ENCODE data around the gene EXOC3L2. TPM values are rescaled to one million over a fixed set of nuclear protein-coding genes. Genes with fewer than 3 reads are reported as not detected.

EXOC3L2 gene
- total and polyA plus RNA-seq, 10 of the 15 experiments (the other 5 are each of a cell fraction or from before 2014, with no cell fraction given): not detected

DNA sequence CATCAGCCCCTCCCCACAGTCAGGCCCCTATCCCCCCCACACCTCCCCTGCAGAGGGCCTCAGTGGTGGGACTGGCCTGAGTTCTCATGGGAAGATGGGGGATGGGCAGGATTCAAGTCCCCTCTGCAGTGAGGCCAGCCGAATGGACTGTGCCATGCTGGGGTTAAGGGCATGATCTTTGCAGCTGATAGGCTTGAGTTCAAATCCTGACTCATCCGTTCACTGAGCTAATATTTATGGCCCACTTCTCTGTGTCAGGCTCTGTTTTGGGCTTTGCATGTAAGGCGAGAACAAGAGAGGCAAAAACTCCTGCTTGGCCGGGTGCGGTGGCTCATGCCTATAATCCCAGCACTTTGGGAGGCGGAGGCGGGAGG lies 26.5 kb upstream of the EXOC3L2 start (continued):
- TF ChIP-seq, protein P1, sequence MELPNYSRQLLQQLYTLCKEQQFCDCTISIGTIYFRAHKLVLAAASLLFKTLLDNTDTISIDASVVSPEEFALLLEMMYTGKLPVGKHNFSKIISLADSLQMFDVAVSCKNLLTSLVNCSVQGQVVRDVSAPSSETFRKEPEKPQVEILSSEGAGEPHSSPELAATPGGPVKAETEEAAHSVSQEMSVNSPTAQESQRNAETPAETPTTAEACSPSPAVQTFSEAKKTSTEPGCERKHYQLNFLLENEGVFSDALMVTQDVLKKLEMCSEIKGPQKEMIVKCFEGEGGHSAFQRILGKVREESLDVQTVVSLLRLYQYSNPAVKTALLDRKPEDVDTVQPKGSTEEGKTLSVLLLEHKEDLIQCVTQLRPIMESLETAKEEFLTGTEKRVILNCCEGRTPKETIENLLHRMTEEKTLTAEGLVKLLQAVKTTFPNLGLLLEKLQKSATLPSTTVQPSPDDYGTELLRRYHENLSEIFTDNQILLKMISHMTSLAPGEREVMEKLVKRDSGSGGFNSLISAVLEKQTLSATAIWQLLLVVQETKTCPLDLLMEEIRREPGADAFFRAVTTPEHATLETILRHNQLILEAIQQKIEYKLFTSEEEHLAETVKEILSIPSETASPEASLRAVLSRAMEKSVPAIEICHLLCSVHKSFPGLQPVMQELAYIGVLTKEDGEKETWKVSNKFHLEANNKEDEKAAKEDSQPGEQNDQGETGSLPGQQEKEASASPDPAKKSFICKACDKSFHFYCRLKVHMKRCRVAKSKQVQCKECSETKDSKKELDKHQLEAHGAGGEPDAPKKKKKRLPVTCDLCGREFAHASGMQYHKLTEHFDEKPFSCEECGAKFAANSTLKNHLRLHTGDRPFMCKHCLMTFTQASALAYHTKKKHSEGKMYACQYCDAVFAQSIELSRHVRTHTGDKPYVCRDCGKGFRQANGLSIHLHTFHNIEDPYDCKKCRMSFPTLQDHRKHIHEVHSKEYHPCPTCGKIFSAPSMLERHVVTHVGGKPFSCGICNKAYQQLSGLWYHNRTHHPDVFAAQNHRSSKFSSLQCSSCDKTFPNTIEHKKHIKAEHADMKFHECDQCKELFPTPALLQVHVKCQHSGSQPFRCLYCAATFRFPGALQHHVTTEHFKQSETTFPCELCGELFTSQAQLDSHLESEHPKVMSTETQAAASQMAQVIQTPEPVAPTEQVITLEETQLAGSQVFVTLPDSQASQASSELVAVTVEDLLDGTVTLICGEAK (IDR thresholded peaks at IDR 0.05; ENCODE audit: borderline replicate concordance): no peak
- TF ChIP-seq GATAD2B (conservative IDR thresholded peaks at IDR 0.05; ENCODE audit: low read depth): no peak
- no peak for TF ChIP-seq IKZF1 (conservative IDR thresholded peaks at IDR 0.05)
- TF ChIP-seq, protein P2, sequence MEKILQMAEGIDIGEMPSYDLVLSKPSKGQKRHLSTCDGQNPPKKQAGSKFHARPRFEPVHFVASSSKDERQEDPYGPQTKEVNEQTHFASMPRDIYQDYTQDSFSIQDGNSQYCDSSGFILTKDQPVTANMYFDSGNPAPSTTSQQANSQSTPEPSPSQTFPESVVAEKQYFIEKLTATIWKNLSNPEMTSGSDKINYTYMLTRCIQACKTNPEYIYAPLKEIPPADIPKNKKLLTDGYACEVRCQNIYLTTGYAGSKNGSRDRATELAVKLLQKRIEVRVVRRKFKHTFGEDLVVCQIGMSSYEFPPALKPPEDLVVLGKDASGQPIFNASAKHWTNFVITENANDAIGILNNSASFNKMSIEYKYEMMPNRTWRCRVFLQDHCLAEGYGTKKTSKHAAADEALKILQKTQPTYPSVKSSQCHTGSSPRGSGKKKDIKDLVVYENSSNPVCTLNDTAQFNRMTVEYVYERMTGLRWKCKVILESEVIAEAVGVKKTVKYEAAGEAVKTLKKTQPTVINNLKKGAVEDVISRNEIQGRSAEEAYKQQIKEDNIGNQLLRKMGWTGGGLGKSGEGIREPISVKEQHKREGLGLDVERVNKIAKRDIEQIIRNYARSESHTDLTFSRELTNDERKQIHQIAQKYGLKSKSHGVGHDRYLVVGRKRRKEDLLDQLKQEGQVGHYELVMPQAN (conservative IDR thresholded peaks at IDR 0.05): no peak
- no peak for TF ChIP-seq ZNF622 (IDR thresholded peaks at IDR 0.05)

DNA sequence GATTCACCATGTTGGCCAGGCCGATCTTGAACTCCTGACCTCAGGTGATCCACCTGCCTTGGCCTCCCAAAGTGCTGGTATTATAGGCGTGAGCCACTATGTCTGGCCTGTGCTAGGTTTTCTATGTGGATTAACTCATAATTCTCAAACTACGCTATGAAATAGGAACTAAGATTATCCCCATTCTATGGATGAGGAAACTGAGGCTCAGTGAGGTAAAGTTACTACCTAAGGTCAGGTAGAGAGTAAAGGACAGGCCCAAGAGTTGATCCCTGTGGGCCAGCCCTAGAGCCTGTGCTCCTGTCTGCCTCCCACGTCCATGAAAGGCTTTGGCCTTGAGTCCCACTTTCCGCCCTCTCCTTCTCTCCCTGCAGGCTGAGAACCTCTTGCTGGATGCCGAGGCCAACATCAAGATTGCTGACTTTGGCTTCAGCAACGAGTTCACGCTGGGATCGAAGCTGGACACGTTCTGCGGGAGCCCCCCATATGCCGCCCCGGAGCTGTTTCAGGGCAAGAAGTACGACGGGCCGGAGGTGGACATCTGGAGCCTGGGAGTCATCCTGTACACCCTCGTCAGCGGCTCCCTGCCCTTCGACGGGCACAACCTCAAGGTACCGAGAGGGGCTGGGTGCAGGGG lies 26.0 kb upstream of the EXOC3L2 start:
- SMC1A ChIA-PET (ENCODE audit: uncharacterized antibody, unreplicated experiment): no interaction called here
- H3K36me3 ChIP-seq (ENCODE audit: control insufficient read depth in 2 of 2, insufficient read depth in 2 of 2, low read length in 1 of 2): peaks cover 0 to 1% of the 10 kb centered on the region in 2 experiments; a peak in 3 of 4 replicates
- in situ Hi-C loops (cut with MboI) (no loop called here), intact Hi-C loops (cut with micrococcal nuclease; ENCODE audit: unreplicated experiment) (no loop called here)
- RAD21 ChIA-PET (ENCODE audit: unreplicated experiment): no interaction called here
- BruUV-seq (replicated peaks): no TSS peak
- POLR2A ChIA-PET: no interaction called here
- DNase-seq (ENCODE audit: low read depth, low spot score) (no peak), FAIRE-seq (no peak), ATAC-seq (no peak)
- no peaks in the 10 kb centered on the region for H3K27me3 ChIP-seq (replicated peaks in 1 of 2; ENCODE audit: control insufficient read depth in 2 of 2, insufficient read depth in 2 of 2, low read length in 1 of 2)
- CTCF ChIA-PET: interaction anchor here (0.5 kb wide), 1 partner anchor 208 kb away, joined by 3 read pairs; no protein-coding TSS in a partner anchor
- H4K20me1 ChIP-seq (ENCODE audit: control insufficient read depth, insufficient read depth): no peaks in the 10 kb centered on the region
- no peaks in the 10 kb centered on the region for H3K79me2 ChIP-seq (ENCODE audit: control insufficient read depth, insufficient read depth, low read length)
- no peak overlapping the region for H3K27ac ChIP-seq (ENCODE audit: control insufficient read depth, insufficient read depth)
- no peaks in the 10 kb centered on the region for H3K9me3 ChIP-seq (replicated peaks; ENCODE audit: control insufficient read depth, insufficient read depth, low read length)
- 94% methylated on average over 21 of the region's 21 CpGs for WGBS (ENCODE audit: insufficient coverage, insufficient replicate concordance, low lambda C conversion rate, missing lambda C conversion rate)
- H3K4me1 ChIP-seq (ENCODE audit: control insufficient read depth, insufficient read depth, low read length): no peaks in the 10 kb centered on the region
- H3K4me2 ChIP-seq (ENCODE audit: control insufficient read depth, insufficient read depth): no peak overlapping the region
- H3K4me3 ChIP-seq: no peak overlapping the region
- no peak overlapping the region for H3K9ac ChIP-seq (ENCODE audit: control insufficient read depth, insufficient read depth, low read length)
- no peak overlapping the region for H2AFZ ChIP-seq (ENCODE audit: control insufficient read depth, low read depth, low read length)
- TF ChIP-seq, protein P3, sequence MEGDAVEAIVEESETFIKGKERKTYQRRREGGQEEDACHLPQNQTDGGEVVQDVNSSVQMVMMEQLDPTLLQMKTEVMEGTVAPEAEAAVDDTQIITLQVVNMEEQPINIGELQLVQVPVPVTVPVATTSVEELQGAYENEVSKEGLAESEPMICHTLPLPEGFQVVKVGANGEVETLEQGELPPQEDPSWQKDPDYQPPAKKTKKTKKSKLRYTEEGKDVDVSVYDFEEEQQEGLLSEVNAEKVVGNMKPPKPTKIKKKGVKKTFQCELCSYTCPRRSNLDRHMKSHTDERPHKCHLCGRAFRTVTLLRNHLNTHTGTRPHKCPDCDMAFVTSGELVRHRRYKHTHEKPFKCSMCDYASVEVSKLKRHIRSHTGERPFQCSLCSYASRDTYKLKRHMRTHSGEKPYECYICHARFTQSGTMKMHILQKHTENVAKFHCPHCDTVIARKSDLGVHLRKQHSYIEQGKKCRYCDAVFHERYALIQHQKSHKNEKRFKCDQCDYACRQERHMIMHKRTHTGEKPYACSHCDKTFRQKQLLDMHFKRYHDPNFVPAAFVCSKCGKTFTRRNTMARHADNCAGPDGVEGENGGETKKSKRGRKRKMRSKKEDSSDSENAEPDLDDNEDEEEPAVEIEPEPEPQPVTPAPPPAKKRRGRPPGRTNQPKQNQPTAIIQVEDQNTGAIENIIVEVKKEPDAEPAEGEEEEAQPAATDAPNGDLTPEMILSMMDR (IDR thresholded peaks at IDR 0.05 in 2 of 3, conservative IDR thresholded peaks at IDR 0.05 in 1 of 3; ENCODE audit: control insufficient read depth in 2 of 3, extremely low read depth in 1 of 3, insufficient read depth in 1 of 3, low read depth in 3 of 3, low read length in 3 of 3): no peak
- TF ChIP-seq KDM1A (IDR thresholded peaks at IDR 0.05; ENCODE audit: borderline replicate concordance) (no peak), JUNB (IDR thresholded peaks at IDR 0.05) (no peak), ZBED1 (IDR thresholded peaks at IDR 0.05; ENCODE audit: borderline replicate concordance) (no peak), PAX8 (IDR thresholded peaks at IDR 0.05) (no peak)
- TF ChIP-seq, protein P4, sequence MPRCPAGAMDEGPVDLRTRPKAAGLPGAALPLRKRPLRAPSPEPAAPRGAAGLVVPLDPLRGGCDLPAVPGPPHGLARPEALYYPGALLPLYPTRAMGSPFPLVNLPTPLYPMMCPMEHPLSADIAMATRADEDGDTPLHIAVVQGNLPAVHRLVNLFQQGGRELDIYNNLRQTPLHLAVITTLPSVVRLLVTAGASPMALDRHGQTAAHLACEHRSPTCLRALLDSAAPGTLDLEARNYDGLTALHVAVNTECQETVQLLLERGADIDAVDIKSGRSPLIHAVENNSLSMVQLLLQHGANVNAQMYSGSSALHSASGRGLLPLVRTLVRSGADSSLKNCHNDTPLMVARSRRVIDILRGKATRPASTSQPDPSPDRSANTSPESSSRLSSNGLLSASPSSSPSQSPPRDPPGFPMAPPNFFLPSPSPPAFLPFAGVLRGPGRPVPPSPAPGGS (IDR thresholded peaks at IDR 0.05; ENCODE audit: borderline replicate concordance, insufficient read depth, low read depth, low read length, poor library complexity, severe bottlenecking): no peak

Data from GM12878 (cell line).